Measurements from ENCODE around the gene TLR3.
"Not testable (repeated sequence)": the region's sequence is repeated elsewhere in the genome, so short reads cannot be mapped to it uniquely, and the experiment has no call there.

The TLR3 gene

DNA sequence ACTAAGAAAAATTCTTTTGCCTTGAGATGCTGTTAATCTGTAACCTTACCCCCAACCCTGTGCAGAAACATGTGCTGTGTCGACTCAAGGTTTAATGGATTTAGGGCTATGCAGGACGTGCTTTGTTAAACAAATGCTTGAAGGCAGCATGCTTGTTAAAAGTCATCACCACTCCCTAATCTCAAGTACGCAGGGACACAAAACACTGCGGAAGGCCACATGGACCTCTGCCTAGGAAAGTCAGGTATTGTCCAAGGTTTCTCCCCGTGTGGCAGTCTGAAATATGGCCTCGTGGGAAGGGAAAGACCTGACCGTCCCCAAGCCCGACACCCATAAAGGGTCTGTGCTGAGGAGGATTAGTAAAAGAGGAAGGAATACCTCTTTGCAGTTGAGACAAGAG lies 18.8 kb upstream of the TLR3 start:
- not testable (repeated sequence) for DNase-seq

DNA sequence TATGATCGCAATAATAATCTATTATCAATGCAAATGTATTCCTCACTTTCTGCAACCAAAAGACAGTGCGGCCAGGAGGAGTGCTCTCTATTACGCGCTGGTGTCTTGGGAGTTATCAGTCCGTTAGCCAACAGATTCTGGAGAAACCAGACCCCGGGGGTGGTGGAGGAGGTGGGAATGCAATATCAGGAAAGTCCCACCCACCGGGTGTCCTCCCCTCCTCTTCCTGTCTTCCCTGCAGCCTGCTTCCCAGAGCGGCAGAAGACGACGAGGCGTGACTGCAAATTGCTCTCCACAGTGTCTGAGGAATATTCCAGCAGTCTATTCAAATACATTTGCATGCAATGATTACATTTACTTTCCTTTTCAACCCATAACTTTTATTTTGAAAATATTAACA lies 17.9 kb upstream of the TLR3 start:
- no peak for DNase-seq

DNA sequence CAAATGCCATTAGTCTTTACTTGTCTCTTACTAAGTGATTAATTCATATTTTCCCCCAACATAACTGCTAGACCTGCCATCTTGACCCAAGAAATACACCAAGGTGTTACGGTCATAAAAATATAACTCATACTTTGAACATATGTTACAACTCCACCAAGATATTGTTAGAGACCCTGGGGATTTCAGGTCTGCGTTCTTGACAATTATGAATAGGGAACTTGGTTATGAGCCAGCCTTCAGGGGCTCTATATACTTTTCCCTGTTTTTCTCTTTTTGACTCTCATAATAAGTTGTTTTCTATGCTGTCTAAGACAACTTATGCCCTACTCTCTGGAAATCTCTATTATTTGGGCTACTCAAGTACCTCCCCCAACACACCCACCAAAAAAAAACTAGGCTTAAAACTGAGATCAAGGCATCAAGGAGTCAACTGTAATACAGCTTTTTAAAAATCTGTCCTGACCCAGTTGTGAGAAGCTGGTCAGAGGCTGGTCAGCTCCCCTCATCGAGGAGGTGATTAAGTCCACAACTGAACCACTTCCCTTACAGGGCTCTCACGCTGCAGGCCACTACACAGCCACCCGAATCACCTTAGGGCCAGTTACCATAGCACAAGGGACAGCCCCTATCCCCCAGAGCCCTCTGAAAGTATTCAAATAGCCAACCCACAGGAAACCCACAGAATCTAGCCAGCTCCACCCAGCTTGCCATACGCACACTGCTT lies 10.5 kb upstream of the TLR3 start:
- no peak for DNase-seq

DNA sequence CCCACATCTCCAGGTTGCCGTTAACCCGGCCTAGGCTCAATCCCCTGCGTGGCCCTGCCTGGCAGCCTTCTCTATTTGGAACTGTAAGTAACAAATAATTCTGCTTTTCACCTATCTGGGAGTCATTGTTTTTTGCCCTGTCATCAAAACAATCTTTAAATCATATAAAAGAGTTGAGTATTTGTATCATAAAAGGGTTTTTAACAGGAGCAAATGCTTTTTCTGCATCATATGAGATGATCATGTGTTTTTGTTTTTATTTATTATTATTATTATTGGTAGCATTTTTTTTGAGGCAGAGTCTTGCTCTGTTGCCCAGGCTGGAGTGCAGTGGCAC lies 10.0 kb upstream of the TLR3 start:
- no peak for DNase-seq

DNA sequence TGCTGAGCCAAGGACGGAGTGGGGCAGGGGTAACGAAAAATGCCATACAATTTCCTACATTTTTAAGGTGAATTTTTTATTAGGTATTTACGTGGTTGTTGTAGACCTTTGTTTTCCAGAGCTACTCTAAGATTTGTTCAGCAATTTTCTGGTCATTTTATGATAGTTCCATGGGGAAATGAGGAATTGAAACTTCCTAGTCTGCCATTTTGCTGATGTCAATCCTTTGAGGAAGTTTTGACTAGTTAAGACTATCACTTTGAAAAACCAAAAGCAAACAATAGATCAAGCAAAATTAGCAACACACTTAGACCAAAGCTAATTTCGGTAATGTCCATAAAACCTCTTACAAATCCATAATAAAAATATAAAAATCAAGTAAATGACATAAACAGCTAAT lies 7.0 kb upstream of the TLR3 start:
- DNase-seq: no peak

DNA sequence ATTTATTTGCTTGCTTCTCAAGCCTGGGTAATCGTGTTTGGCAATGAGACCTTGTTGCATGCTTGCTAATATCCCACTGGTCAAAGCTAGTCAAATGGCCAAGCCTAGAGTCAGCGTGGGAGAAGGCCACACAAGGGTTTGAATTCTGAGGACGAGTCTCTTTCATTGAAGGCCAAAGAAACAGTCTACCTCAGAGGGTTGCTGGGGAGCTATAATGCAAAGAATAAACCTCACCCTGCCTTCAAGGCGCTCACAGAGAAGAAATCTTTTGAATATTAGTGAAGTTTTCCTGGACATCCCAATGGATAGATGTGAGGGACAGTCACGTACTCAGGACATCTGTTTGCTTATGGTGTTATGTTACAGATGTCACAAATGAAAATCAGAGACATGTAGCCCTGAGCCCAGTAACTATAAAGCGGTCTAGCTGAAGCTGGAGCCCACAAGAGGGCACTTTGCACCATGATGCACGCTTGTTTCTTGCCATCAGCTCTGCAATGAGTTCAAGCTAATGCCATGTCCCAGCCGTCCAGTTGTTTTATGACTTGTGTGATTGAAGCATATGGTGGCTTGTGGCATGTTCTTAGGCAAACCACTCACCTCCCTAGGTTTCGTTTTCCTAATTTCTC lies 1.1 kb upstream of the TLR3 start:
- DNase-seq: peak; percentile 42 to 77

DNA sequence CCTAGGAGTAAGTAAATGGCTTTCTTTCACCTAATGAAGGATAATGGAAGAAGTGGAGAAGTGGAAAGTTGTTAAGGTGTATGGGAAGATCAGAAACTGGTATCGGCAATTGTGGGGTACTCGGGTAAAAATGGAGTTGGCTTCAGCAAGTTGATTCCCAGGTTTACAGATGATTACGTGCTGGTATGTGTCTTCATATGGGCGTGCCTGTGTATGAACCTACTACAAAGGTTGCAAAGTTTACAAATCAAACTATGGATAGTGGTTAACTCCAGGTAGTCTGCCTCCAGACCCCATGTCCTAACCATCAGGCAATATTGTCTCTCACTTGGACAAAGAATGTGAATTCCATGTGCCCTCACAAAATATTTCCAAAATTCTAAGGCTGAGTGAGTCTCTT lies 773 bp downstream of the TLR3 start:
- DNase-seq: no peak

DNA sequence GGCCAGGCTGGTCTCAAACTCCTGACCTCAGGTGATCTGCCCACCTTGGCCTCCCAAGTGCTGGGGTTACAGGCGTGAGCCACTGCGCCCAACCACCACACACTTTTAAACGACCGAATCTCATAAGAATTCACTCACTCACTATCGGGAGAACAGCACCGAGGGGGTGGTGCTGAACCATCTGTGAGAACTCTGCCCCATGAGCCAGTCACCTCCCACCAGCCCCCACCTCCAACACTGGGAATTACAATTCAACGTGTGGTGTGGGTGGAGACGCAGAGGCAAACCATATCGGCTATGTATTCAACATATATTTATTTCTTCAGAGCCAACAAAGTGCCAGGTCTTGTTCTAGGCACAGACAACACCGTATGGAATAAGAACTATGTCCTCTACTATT lies 3.6 kb downstream of the TLR3 start:
- no peak for DNase-seq

DNA sequence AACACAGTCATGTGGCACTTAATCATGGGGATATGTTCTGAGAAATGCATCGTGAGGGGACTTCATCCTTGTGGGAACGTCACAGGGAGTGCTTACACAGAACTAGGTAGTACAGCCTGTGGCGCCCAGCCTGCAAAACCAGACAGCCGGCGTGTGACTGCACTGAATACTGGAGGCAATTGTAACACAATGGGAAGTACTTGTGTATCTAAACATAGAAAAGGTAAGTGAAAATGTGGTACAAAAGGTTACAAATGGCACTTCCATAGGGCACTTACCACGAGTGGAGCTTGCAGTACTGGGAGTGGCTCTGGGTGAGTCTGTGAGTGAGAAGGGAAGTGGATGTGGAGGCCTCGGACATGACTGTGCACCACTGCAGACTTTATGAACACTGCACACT lies 5.2 kb downstream of the TLR3 start:
- DNase-seq: no peak

DNA sequence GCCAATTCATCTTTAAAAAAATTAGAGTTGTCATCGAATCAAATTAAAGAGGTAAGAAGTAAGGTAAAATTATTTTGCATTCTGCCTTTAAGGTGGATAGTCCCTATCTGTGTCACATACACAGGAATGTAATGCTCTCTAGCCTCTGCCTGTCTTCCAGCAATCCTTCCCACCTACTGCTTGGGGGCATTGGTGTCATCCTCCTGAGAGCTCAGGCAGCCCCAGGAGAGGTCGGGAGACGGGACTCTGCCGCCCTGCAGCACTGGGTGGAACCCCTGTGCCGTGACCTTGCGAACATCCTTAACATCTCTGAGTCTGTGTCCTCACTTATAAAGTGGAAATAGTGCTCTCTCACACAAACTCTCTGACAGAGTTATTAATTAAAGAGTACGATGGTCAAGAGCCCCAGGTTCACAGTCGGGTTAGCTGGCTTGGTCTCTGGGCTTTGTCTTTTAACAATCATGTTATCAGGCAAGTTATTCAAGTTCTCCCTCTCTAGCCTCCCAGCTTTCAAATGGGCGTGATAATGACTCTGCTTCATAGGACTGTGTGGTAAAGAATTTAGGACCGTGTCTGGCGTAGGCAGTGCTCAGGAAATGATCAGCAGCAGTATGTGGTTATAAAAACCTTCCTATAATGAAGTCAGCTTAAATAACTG lies 10.2 kb downstream of the TLR3 start:
- DNase-seq: no peak

DNA sequence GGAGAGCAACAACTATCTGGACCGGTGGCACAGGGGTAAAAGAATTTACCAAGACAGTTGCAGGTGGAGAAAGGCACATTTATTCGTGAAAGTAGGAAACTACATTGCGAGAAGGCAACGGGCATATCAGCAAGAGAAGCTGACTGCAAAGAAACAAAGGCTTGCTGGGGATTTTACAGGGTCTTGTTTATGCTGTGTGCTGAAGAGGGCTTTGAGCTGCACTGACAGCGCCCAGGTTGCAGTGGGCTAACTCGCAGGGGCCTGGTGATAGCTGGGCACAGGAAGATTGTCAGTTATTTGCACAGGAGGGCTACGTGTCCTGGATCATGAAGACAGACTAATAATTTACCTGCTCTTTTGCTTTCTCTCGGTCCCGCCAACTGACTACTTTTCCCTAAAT lies 10.7 kb downstream of the TLR3 start:
- DNase-seq: no peak

DNA sequence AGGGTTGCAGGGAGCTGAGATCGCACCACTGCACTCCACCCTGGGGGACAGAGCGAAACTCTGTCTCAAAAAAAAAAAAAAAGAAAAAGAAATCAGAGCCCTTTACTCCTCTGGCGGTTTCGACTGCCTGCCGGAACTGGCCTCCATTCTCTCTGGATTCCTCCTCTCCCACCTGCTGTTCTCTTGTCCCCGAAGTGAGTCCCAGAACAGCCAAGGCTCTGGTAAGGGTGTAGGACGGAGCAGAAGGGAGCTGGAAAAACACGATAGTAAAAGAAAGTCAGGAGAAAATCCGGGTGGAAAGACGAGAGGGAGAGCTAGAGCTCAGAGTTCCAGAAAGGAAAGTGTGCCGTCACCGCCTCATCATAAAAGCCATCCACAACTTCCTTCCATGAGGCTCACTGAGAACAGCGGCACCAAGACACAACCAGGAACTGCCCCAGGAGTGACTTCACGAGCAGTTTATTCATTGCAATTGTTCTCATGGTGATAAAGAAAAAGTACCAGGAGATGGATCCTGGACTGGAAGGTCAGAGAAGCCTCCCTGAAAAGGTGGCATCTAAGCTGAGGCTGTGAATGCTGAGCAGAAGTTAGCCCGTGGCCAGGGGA lies 12.3 kb downstream of the TLR3 start:
- no peak for DNase-seq

DNA sequence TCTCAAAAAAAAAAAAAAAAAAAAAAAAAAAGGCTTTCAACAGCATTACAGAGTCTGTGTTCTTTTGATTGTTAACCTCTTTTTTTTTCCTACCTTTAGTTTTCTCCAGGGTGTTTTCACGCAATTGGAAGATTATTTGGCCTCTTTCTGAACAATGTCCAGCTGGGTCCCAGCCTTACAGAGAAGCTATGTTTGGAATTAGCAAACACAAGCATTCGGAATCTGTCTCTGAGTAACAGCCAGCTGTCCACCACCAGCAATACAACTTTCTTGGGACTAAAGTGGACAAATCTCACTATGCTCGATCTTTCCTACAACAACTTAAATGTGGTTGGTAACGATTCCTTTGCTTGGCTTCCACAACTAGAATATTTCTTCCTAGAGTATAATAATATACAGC lies 13.3 kb downstream of the TLR3 start:
- no peak for DNase-seq

DNA sequence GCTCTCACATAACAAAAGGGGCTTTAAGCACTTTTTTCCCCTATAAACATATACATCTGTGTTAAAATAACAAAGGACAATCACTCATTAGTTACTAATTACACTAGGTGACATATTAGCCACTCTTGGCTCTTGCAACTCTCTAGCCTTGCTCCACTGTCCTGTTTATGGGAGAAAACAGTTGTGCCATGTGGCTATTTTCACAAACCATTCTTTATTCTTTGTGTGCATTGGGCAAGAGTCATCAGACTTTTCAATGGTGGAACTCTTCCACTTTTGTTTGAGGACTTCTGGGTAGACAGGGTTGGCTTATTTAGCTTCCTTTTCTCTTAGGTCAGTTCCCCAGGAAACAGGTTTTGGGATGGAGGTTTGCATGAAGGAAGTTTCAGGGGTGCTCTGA lies 19.6 kb downstream of the TLR3 start:
- no peak for DNase-seq

DNA sequence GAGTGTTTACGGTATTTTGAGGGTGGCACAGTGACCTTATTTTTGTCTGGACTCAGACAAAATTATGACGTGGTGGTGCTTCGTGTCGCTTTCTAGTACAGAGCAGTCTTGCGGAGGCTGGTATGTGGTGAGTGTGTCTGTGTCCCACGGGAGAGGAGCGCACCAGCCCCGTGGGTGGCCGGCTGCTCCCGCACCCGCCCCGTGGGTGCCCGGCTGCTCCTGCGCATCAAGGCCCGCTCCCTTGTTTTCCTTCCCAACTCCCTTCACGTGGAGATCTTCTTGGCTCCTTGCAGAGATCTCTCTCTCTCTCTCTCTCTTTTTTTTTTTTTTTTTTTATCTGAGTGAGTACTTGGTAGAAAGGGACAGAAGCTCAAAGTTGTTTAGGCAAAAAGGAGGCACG lies 23.3 kb downstream of the TLR3 start:
- DNase-seq: no peak

DNA sequence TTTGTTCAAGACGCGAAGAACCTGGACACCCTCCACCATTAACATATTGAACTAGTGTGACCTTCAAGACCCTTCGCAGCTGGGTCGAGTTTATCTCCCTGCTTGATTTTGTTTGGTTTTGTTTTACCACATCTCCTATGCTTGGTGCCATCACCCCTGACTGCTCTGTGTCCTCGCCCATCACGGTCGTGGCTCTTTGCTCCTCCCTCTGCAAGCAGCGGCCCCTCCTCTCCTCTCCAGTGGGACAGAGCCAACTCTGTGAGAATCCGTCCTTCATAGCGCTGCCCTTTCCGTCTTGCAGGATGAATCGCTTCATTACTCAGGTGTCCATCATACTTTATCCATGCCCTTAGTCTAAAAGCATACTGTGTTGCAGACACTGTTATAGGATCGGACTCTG lies 26.4 kb downstream of the TLR3 start:
- DNase-seq: no peak

DNA sequence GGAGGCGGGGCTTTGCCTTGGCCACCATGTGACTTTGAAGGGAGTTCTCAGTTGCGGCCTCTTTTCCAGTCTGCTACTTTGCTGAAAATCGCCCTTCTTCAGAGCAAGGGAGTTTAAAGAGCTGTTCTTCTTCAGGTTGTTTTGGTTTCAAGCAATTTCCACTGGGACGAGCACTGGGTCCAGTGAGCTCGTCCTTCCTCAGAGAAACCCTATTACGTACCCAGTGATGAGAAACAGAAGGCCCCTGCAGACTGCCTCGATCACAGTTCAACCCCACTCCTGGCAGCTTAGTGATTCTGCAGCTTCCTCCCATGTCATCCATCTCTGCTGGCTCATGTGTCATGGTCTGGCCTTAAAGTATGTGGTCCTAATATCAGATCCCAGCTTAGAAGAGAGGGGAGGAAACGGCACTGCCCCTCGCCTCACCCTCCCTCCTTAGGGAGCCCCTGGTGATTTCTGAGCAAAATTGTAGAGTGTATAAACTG lies 27.8 kb downstream of the TLR3 start:
- no peak for DNase-seq

DNA sequence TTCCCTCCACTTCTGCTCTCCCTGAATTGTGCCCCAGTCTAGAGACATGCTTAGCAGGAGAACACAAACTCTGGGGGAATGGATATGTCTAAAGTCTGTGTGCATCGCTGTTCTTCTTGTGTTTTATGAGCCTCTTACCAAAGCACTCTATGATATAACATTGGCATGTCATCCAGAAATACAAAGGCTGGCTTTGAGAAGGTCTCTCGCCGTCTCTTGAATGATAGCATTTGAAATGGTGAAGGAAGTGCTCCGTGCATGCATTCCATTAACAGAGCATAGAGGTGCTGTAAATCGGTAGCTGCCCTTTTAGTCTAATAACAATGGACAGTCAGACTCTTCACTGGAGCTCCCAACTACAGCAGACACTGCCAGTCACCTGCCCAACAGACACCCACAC lies 28.4 kb downstream of the TLR3 start:
- DNase-seq: no peak

DNA sequence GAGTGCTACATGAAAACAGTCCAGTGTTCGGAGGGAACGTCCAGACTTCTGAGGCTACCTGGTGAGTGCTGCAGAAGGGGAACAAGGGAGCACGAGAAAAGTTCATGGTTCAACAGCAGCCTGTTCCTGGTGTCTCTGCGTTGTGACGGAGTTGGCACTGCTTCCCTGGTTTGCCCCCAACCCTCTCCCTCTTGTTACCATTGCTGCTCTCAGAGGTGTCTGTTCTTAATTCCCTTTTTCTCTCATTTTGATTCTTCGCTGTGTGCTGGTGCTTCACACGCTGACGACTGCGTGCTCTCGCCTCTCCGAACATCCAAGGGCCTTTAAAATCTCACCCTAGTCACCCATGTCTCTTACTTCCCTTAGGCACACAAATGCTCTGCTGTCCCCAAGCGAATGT lies 34.0 kb downstream of the TLR3 start:
- DNase-seq: no peak

DNA sequence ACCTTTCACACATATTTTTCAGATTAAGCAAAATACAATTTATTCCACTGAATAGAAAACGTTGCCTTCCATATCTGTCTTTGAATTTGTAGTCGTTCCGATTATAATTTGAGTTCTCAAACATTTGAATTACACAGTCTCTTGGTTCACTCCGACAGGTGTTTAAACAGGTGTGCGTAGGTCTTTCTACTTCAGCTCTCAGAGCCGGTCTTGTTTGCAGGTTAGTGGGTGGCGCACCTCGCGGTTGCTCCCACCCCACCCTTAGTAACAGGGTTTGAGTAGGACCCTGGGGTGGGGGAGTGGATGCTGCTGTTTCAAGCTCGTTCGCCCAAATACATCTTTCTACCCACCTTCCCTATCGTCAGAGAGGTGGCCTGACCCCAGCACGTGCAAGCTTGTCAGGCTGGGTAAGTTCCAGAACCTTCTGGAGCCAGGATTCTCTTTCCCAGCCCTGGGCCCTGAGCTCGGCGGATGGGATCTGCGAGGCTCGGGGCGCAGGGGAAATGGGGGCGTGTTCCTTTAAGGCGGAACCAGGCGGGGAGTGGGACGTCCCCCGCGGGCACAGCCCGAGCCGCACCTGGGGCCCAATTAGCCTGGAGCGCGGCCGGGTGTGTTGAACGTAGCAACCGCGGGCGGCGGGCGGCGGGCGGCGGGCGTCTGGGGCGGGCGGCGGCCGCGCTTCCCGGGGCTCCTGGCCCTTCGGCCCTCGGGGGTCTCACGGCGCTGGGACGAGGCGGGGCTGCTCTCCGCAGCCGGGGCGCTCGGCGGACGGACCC lies 35.3 kb downstream of the TLR3 start, which contains the start of gene FAM149A:
FAM149A (plus strand) TSS at position 591 of the 776 bp plus-strand sequence.
- peak in 1 of 2 experiments; percentile 23 for DNase-seq

DNA sequence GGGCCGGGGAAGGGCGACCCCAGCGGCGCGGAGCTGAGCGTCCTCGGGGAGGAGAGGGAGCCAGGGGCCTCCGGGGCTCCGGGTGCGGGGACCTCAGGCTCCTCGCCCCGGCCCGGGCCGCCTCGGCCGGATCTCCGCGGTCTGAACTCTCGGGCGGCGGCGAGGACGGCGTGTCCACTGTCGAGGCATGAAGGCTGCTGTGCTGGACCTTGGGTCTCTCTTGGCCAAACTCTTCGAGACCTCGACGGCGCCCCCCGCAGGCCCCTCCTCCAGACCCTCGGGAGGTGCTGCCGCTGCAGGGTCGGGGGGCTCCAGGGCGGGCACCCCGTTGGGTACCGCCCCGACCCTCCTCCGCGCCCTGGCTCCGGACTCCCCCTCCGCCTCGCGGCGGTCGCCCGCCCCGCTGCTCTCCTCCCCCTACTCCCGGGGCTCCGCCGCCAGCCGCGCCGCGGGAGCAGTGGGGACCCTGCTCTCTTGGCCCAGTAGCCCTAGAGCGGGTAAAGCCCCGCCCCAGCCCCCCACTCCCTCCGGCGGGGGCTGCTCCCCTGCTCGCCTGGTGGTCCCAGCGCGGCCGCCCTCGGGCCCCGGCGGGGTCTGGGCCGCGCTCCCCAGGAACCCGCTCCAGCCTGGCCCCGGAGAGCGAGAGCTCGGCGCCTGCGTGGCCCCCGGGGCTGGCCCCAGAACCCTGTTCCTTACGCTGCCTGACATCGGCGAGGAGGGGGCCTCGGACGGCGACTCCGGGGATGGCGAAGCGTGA lies 36.1 kb downstream of the TLR3 start:
- DNase-seq: peak in 1 of 2 experiments; percentile 23

DNA sequence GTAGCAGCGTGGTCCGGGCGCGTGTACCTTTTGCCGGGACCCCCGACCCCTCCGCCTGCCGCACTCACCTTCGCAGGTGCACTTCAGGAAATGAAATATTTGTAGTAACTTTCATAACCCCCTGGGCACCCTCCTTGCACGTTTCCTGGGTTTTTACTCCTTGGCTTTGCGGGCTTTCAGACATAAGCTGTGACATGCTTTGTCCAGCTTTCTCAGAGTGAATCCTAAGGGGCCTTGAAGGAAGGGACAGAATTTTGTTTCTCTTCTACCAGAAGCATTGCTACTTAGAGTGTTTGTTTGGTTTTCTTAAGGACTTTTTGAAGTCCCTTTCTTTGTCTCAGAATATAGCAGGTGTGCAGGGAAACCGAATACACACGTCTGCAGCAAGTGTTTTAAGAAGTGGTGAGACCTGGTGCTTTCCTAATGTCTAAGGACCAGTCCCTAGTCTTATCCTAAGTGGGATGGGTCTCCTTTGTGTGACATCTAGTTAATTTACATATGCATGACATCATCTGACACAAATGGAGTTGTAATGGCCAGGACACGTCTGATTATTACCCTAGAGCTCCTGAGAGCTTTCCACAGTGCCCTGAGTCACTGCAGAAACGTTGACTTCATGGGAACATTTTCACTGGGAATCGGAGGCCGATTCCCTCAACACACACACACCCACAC lies 36.8 kb downstream of the TLR3 start:
- peak in 1 of 2 experiments; percentile 30 for DNase-seq
